Heart left ventricle (tissue), 16 donors: ENCODE measurements around the gene FRMD7. TPM values are rescaled to one million over a fixed set of nuclear protein-coding genes. Genes with fewer than 3 reads are reported as not detected.
"Not testable (repeated sequence)": the region's sequence is repeated elsewhere in the genome, so short reads cannot be mapped to it uniquely, and the experiment has no call there.

Experiments
- ATAC-seq, 4 donors: fragments of 200-7000 bp; cut with Tn5 transposase; one replicate each; pipeline ENCODE4 v1.9.1; 2020 to 2022; ENCODE audit warnings: moderate library complexity in 4 of 4, mild to moderate bottlenecking in 3 of 4, moderate number of reproducible peaks in 1 of 4
- DNase-seq, 5 donors: peaks; one replicate each; pipeline ENCODE4 v3.0.0-alpha.2; 2020
- H3K27ac ChIP-seq, 12 donors: fragments of 200-600 bp; sonication (generic) in 4 of 12; one replicate each; pipeline versions ENCODE4 v1.5.0 to v1.8.0; 2016 to 2022; ENCODE audit warnings: mild to moderate bottlenecking in 2 of 12
- H3K27me3 ChIP-seq, 9 donors: fragments of 200-600 bp; sonication (generic) in 2 of 9; one replicate each; pipeline versions ENCODE4 v1.5.1 to v1.8.0; 2016 to 2022; ENCODE audit warnings: mild to moderate bottlenecking in 3 of 9
- H3K36me3 ChIP-seq, 9 donors: fragments of 200-600 bp; sonication (generic) in 2 of 9; one replicate each; pipeline versions ENCODE4 v1.5.0 to v1.8.0; 2018 to 2022; ENCODE audit warnings: mild to moderate bottlenecking in 2 of 9
- H3K4me1 ChIP-seq, 12 donors: fragments of 200-600 bp; sonication (generic) in 4 of 12; one replicate each; pipeline versions ENCODE4 v1.5.0 to v1.8.0; 2016 to 2022; ENCODE audit warnings: mild to moderate bottlenecking in 3 of 12
- H3K4me3 ChIP-seq, 12 donors: fragments of 200-600 bp; sonication (generic) in 4 of 12; one replicate each; pipeline versions ENCODE4 v1.5.0 to v1.8.0; 2017 to 2022; ENCODE audit warnings: mild to moderate bottlenecking in 9 of 12, moderate library complexity in 4 of 12
- H3K9me3 ChIP-seq, 12 donors: fragments of 200-600 bp; sonication (generic) in 4 of 12; one replicate each; pipeline versions ENCODE4 v1.5.0 to v1.8.0; 2016 to 2022; ENCODE audit warnings: mild to moderate bottlenecking in 1 of 12
- CTCF ChIP-seq, 12 donors: fragments of 200-600 bp; sonication (generic) in 4 of 12; IDR thresholded peaks; one replicate each; pipeline versions ENCODE4 v1.5.0 to v1.8.0; 2018 to 2022; ENCODE audit warnings: antibody characterized with exemption in 12 of 12, mild to moderate bottlenecking in 5 of 12
- POLR2A ChIP-seq, 2 donors: fragments of 450-650 bp; IDR thresholded peaks; one replicate each; pipeline ENCODE4 v1.6.1; 2017; ENCODE audit warnings: antibody characterized with exemption in 2 of 2, mild to moderate bottlenecking in 2 of 2, moderate library complexity in 2 of 2
- WGBS, 4 donors: extraction: QIAGEN DNeasy Blood & Tissue Kit in 2 of 4; methylation state at CpG; one replicate each; pipeline versions ENCODE4 v1.1.5 to v1.1.7; 2013 to 2018; 5-methylcytosine and 5-hydroxymethylcytosine counted together
- intact Hi-C, 10 donors: fragments of 100-400 bp; cut with DNase I; formaldehyde crosslinking; loops; one replicate each; pipeline versions ENCODE4 v1.11.1 to v1.14.2; 2022
- polyA plus RNA-seq, 2 donors: library from polyadenylated mRNA; stranded (reverse); fragments of 200-250 nt; gene quantifications; one replicate each; pipeline ENCODE4 v1.2.3, GENCODE V29; 2013
- total RNA-seq, 9 donors: library from RNA; depleted of rRNA in 2 of 9; stranded (reverse); fragments of >200 nt in 2 of 9; fragmentation: NEBNext Ultra II Directional in 3 of 9; extraction: Animal tissue kit (Norgen Biotek cat#: 25700) in 3 of 9; gene quantifications; one replicate each; pipeline versions ENCODE4 v1.1.0 to v1.2.4, GENCODE V29; 2016 to 2023
- donor health status: ischemic (EF 13 %, LVEDD 7.1; RV severe dilation, severe dysfunction).
- donor health status: healthy with polysubstance abuse.
- donor health status: DM: no; HTN: yes; CAD: no.
- donor health status: DM: no; HTN: no; CAD: no.
- donor health status: ischemic (EF 25% LVEDD 6.9; RV normal size, moderate dysfunction).
- donor health status: ischemic (EF 25% LVEDD 5.7; RV mildly dilated, moderate dysfunction).
- donor health status: healthy.
- donor health status: DM: yes; HTN: yes; CAD: no.
- donor health status: ischemic (EF 35%, LVEDD 5.7; RV mildly dilated, moderate dysfunction).
- donor health status: nonischemic (EF 11% LVEDD 7.7; RV severe dilation, severe dysfunction).
- donor health status: DM: yes; HTN: yes; CAD: no.
- donor health status: PGD.
- donor health status: ischemic (EF 29% LVEDD 5.4; RV normal size, mild dysfunction).
- donor health status: nonischemic (EF 23%, LVEDD 6.1; RV moderate dilation, normal function).

Gene FRMD7
- total and polyA plus RNA-seq, 11 donors, result 0.04 to 0.66 (median 0.27) TPM; not detected in 6

GRCh38 chrX:132114607-132115006 is 13.2 kb downstream of the FRMD7 start:
- H3K27me3 ChIP-seq, result peaks cover 0 to 65% (median 0%) of the 10 kb centered on the region in 9 donors

GRCh38 chrX:132107291-132107690 is 20.5 kb downstream of the FRMD7 start:
- ATAC-seq (no peak), DNase-seq (no peak)
- Histone ChIP-seq H3K4me1 (no peaks in the 10 kb centered on the region), H3K27me3 (peaks cover 0 to 26% (median 0%) of the 10 kb centered on the region in 9 donors), H3K4me3 (no peak overlapping the region), H3K36me3 (no peaks in the 10 kb centered on the region), H3K9me3 (no peaks in the 10 kb centered on the region), H3K27ac (no peak overlapping the region)
- TF ChIP-seq CTCF (IDR thresholded peaks at IDR 0.05) (no peak), POLR2A (IDR thresholded peaks at IDR 0.05) (no peak)
- intact Hi-C loops, result no loop called here

More at GRCh38 chrX:132114607-132115006, 13.2 kb downstream of the FRMD7 start:
- H3K36me3 ChIP-seq, result no peaks in the 10 kb centered on the region
- H3K27ac ChIP-seq, result no peak overlapping the region
- intact Hi-C loops, result no loop called here
- DNase-seq (no peak), ATAC-seq (no peak)
- TF ChIP-seq POLR2A (IDR thresholded peaks at IDR 0.05) (no peak), CTCF (IDR thresholded peaks at IDR 0.05) (no peak)
- H3K4me1 ChIP-seq, result no peaks in the 10 kb centered on the region
- no peaks in the 10 kb centered on the region for H3K9me3 ChIP-seq
- H3K4me3 ChIP-seq, result no peak overlapping the region

GRCh38 chrX:132101799-132102198 is 26.0 kb downstream of the FRMD7 start:
- intact Hi-C loops, result no loop called here
- Histone ChIP-seq H3K4me3 (no peak overlapping the region), H3K27me3 (peaks cover 0 to 24% (median 0%) of the 10 kb centered on the region in 9 donors), H3K36me3 (no peaks in the 10 kb centered on the region), H3K27ac (no peak overlapping the region), H3K4me1 (no peaks in the 10 kb centered on the region), H3K9me3 (no peaks in the 10 kb centered on the region)
- TF ChIP-seq CTCF (IDR thresholded peaks at IDR 0.05) (no peak), POLR2A (IDR thresholded peaks at IDR 0.05) (no peak)
- DNase-seq (no peak), ATAC-seq (no peak)
- WGBS, 4 donors, result 65 to 86% (median 77%) methylated on average over 9 of the region's 9 CpGs

- WGBS, 4 donors, result 64 to 87% (median 77%) methylated on average over 4 of the region's 4 CpGs
- intact Hi-C loops, result no loop called here
- ATAC-seq (no peak), DNase-seq (no peak)
- Histone ChIP-seq H3K27ac (no peak overlapping the region), H3K4me1 (no peaks in the 10 kb centered on the region), H3K36me3 (no peaks in the 10 kb centered on the region), H3K27me3 (peaks cover 0 to 24% (median 0%) of the 10 kb centered on the region in 9 donors), H3K4me3 (no peak overlapping the region), H3K9me3 (no peaks in the 10 kb centered on the region)
- no peak for TF ChIP-seq POLR2A (IDR thresholded peaks at IDR 0.05)
- no peak for TF ChIP-seq CTCF (IDR thresholded peaks at IDR 0.05)
Observed at GRCh38 chrX:132101206-132101605, 26.6 kb downstream of the FRMD7 start.

- peaks cover 0 to 24% (median 0%) of the 10 kb centered on the region in 9 donors for H3K27me3 ChIP-seq
- not testable (repeated sequence) for DNase-seq, ATAC-seq, H3K4me3 ChIP-seq, H3K4me1 ChIP-seq, H3K36me3 ChIP-seq, H3K27ac ChIP-seq, H3K9me3 ChIP-seq
- WGBS, 4 donors, result 65 to 91% (median 79%) methylated on average over 4 of the region's 4 CpGs
- intact Hi-C loops, result loop anchor here in 7 of 10 donors (10.0 kb wide), 3 partner anchors 116 to 516 kb away; partner anchors contain the start of gene RAP2C (in 2 of the 7)
Observed at GRCh38 chrX:132098704-132099103, 29.1 kb downstream of the FRMD7 start.
